GM12878 (cell line): ENCODE data around the gene RASIP1. TPM values are rescaled to one million over a fixed set of nuclear protein-coding genes. Genes with fewer than 3 reads are reported as not detected.

ENCODE experiments used
- ATAC-seq: fragments of 200-7000 bp; cut with Tn5 transposase; 3 replicates; pipeline ENCODE4 v1.9.1; 2020; ENCODE audit warnings: mild to moderate bottlenecking, moderate library complexity
- BruUV-seq: library from RNA; stranded (reverse); fragments of 400-500 nt; replicated peaks from 2 replicates; lab custom pipeline; 2021; lab: Mats Ljungman, UMichigan
- CTCF ChIA-PET: fragments of 300-600 bp; sonication (Branson Sonifier 250); formaldehyde crosslinking; extraction: SDS; loops from one replicate; lab custom pipeline; 2021; ENCODE audit warnings: inconsistent platforms; lab: Yijun Ruan, JAX
- POLR2A ChIA-PET: fragments of 350-600 bp; formaldehyde crosslinking; extraction: SDS; loops from one replicate; lab custom pipeline; 2021; ENCODE audit warnings: inconsistent platforms; lab: Charles Lee
- RAD21 ChIA-PET: fragments of 300-600 bp; sonication (Branson Sonifier 250); formaldehyde crosslinking; loops from one replicate; lab custom pipeline; 2023; ENCODE audit warnings: antibody characterized with exemption; ENCODE audit not compliant: unreplicated experiment; lab: Charles Lee
- SMC1A ChIA-PET: fragments of 300-600 bp; sonication (Branson Sonifier 250); formaldehyde crosslinking; loops from one replicate; lab custom pipeline; 2023; ENCODE audit not compliant: unreplicated experiment, uncharacterized antibody; lab: Charles Lee
- DNase-seq: peaks from one replicate; pipeline ENCODE4 v3.0.0-alpha.2; 2011; ENCODE audit warnings: low read depth, low spot score
- FAIRE-seq: peaks from 3 replicates; lab custom pipeline; 2011; peaks lifted over from hg19 to GRCh38; lab: Jason Lieb, UNC
- H2AFZ ChIP-seq: 2 replicates; pipeline ENCODE4 v1.6.0; 2011; ENCODE audit warnings: low read depth, low read length, control low read depth; ENCODE audit not compliant: control insufficient read depth
- H3K27ac ChIP-seq: 2 replicates; pipeline ENCODE4 v1.5.1; 2011; ENCODE audit warnings: control low read depth; ENCODE audit not compliant: control insufficient read depth, insufficient read depth
- H3K27me3 ChIP-seq, 2 experiments: replicated peaks in 1 of 2; 2 replicates each; pipeline versions ENCODE4 v1.6.0 to v1.6.1; 2011; ENCODE audit warnings: low read length in 1 of 2; ENCODE audit not compliant: control insufficient read depth in 2 of 2, insufficient read depth in 2 of 2
- H3K36me3 ChIP-seq, 2 experiments: 2 replicates each; pipeline ENCODE4 v1.5.1; 2011; ENCODE audit warnings: low read length in 1 of 2; ENCODE audit not compliant: control insufficient read depth in 2 of 2, insufficient read depth in 2 of 2
- H3K4me1 ChIP-seq: 2 replicates; pipeline ENCODE4 v1.6.1; 2011; ENCODE audit warnings: mild to moderate bottlenecking, low read length, moderate library complexity, mixed read lengths; ENCODE audit not compliant: control insufficient read depth, insufficient read depth
- H3K4me2 ChIP-seq: 2 replicates; pipeline ENCODE4 v1.6.0; 2011; ENCODE audit warnings: control low read depth; ENCODE audit not compliant: control insufficient read depth, insufficient read depth
- H3K4me3 ChIP-seq: fragments of 200-600 bp; sonication (generic); 2 replicates; pipeline ENCODE4 v1.5.1; 2016
- H3K79me2 ChIP-seq: 2 replicates; pipeline ENCODE4 v1.6.0; 2011; ENCODE audit warnings: low read length; ENCODE audit not compliant: control insufficient read depth, insufficient read depth
- H3K9ac ChIP-seq: 2 replicates; pipeline ENCODE4 v1.8.0; 2011; ENCODE audit warnings: low read length, control low read depth, mixed read lengths; ENCODE audit not compliant: control insufficient read depth, insufficient read depth
- H3K9me3 ChIP-seq: replicated peaks from 3 replicates; pipeline ENCODE4 v1.5.1; 2011; ENCODE audit warnings: mild to moderate bottlenecking, low read length; ENCODE audit not compliant: control insufficient read depth, insufficient read depth
- H4K20me1 ChIP-seq: 2 replicates; pipeline ENCODE4 v1.6.0; 2011; ENCODE audit not compliant: control insufficient read depth, insufficient read depth
- ASH2L ChIP-seq: fragments of 300-600, 200-600 bp; sonication (generic); IDR thresholded peaks from 2 replicates; pipeline ENCODE4 v1.6.1; 2017; ENCODE audit warnings: low read depth, mild to moderate bottlenecking, borderline replicate concordance
- GATAD2B ChIP-seq: fragments of 450-650 bp; conservative IDR thresholded peaks from 2 replicates; pipeline ENCODE4 v1.6.1; 2017; ENCODE audit warnings: low read depth, mild to moderate bottlenecking, moderate library complexity
- HDAC6 ChIP-seq: fragments of 200-600 bp; sonication (generic); IDR thresholded peaks from one replicate; pipeline ENCODE4 v1.8.0; 2017; ENCODE audit warnings: antibody characterized with exemption; ENCODE audit not compliant: unreplicated experiment
- HDGF ChIP-seq: fragments of 450-650 bp; IDR thresholded peaks from 2 replicates; pipeline ENCODE4 v1.6.1; 2016; ENCODE audit warnings: antibody characterized with exemption
- NFYB ChIP-seq: IDR thresholded peaks from 2 replicates; pipeline ENCODE4 v1.6.1; 2011; ENCODE audit warnings: low read depth, mild to moderate bottlenecking, low read length, improper control_type of control experiment, moderate library complexity; ENCODE audit not compliant: insufficient read depth
- RAD21 ChIP-seq: IDR thresholded peaks from 2 replicates; pipeline ENCODE4 v1.6.1; 2011; ENCODE audit warnings: mild to moderate bottlenecking, low read depth, low read length, moderate library complexity; ENCODE audit not compliant: insufficient read depth
- RUNX3 ChIP-seq: IDR thresholded peaks from 2 replicates; pipeline ENCODE4 v1.6.1; 2012; ENCODE audit warnings: low read length, inconsistent platforms
- SMC3 ChIP-seq: IDR thresholded peaks from 2 replicates; pipeline ENCODE4 v1.6.1; 2011; ENCODE audit warnings: low read length, improper control_type of control experiment, borderline replicate concordance
- TARDBP ChIP-seq: IDR thresholded peaks from 2 replicates; pipeline ENCODE4 v1.6.1; 2016; ENCODE audit warnings: borderline replicate concordance
- ZNF207 ChIP-seq: fragments of 450-650 bp; IDR thresholded peaks from 2 replicates; pipeline ENCODE4 v1.6.1; 2014; ENCODE audit warnings: antibody characterized with exemption, mild to moderate bottlenecking, borderline replicate concordance
- WGBS: methylation state at CpG from one replicate; pipeline ENCODE4 v1.1.6; 2016; ENCODE audit warnings: low lambda C conversion rate; ENCODE audit not compliant: insufficient replicate concordance, insufficient coverage; ENCODE audit errors: missing lambda C conversion rate; 5-methylcytosine and 5-hydroxymethylcytosine counted together
- in situ Hi-C: fragments of 300-500 bp; cut with MboI; formaldehyde crosslinking; loops from 9 replicates; pipeline ENCODE4 v1.14.3; 2018; ENCODE audit warnings: mixed read lengths
- intact Hi-C: fragments of 100-400 bp; cut with micrococcal nuclease; formaldehyde crosslinking; loops from one replicate; pipeline ENCODE4 v1.14.2; 2022; ENCODE audit not compliant: unreplicated experiment
- polyA plus RNA-seq, 11 experiments: library from polyadenylated mRNA; depleted of rRNA in 4 of 11; unstranded in 6 of 11; stranded (reverse) in 5 of 11; fragments of >200 nt; fragmentation: Nextera tagmentation in 4 of 11; fragmentation: Illumina TruSeq in 1 of 11; extraction: Ambion mirVana in 4 of 11; extraction: Trizol in 1 of 11; gene quantifications; 1 replicate in 1 of 11; 2 replicates in 10 of 11; pipeline versions ENCODE4 v1.2.1 to v1.2.3, GENCODE V29; 2011 to 2016; ENCODE audit warnings: inconsistent platforms in 2 of 11, missing spikeins in 2 of 11, low read depth in 1 of 11
- total RNA-seq, 4 experiments: library from RNA; depleted of rRNA in 3 of 4; stranded (reverse); fragments of >200 nt in 3 of 4; fragmentation: Illumina TruSeq in 1 of 4; extraction: Trizol in 1 of 4; gene quantifications; 2 replicates each; pipeline versions ENCODE4 v1.2.1 to v1.2.3, GENCODE V29; 2013 to 2021
- TF ChIP-seq, protein P1 (sequence below): fragments of 450-650 bp; formaldehyde crosslinking; IDR thresholded peaks from 2 replicates; pipeline ENCODE4 v1.4.0; 2022; ENCODE audit warnings: mild to moderate bottlenecking, moderate library complexity
- TF ChIP-seq, protein P2 (sequence below): fragments of 450-650 bp; IDR thresholded peaks from 2 replicates; pipeline ENCODE4 v1.6.1; 2018; ENCODE audit warnings: borderline replicate concordance, mild to moderate bottlenecking; ENCODE audit not compliant: partially characterized antibody
- TF ChIP-seq, protein P3 (sequence below): IDR thresholded peaks from 2 replicates; pipeline ENCODE4 v1.6.1; 2011; ENCODE audit warnings: low read depth, mild to moderate bottlenecking, low read length, moderate library complexity, borderline replicate concordance; ENCODE audit errors: extremely low read depth

The RASIP1 gene
- total and polyA plus RNA-seq, 10 of the 15 experiments (the other 5 are each of a cell fraction or from before 2014, with no cell fraction given), result 0.08 TPM; not detected in 9

DNA sequence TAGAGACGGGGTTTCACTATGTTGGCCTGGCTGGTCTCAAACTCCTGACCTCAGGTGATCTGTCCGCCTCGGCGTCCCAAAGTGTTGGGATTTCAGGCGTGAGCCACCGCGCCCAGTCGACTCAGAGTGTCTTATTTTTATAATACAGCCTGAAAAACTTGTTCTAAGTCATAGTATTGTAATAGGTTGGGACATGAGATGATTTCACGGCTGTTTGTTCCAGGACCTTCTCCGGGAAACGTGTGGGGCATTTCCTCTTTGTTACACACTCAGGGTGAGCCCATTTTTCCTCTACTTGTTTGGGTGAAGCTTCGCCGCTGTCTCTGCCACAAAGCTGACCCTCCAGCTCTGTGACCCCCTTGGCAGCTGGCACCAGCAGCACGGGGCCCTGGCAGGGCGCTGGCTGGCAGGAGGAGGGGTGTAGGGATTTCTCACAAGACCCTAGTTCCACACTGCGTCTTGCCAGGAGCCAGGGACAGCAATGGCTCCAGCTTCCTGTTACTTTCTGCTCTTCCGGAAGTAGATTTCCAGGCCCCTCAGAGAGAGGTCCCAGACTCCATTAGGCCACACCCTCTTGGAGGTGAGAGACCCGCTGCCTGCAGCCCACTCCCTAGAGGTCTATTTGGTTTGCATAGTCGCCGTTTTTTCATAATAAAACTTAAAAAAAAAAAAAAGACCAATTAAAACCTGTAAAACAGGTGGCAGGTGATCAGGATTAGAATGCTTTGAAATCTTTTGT is 30.5 kb upstream of the RASIP1 start:
- Histone ChIP-seq H3K79me2 (no peaks in the 10 kb centered on the region), H3K27ac (no peak overlapping the region), H3K27me3 (no peaks in the 10 kb centered on the region; a peak in 1 of 4 replicates), H3K4me2 (no peak overlapping the region), H3K9ac (no peak overlapping the region), H2AFZ (no peak overlapping the region), H3K4me1 (no peaks in the 10 kb centered on the region), H3K9me3 (no peaks in the 10 kb centered on the region), H3K4me3 (no peak overlapping the region), H3K36me3 (no peaks in the 10 kb centered on the region), H4K20me1 (no peaks in the 10 kb centered on the region)
- TF ChIP-seq HDGF (no peak), ASH2L (no peak), TARDBP (no peak), HDAC6 (no peak), GATAD2B (no peak), SMC3 (no peak), NFYB (no peak), ZNF207 (no peak), RUNX3 (no peak), RAD21 (no peak)
- TF ChIP-seq, protein P1, sequence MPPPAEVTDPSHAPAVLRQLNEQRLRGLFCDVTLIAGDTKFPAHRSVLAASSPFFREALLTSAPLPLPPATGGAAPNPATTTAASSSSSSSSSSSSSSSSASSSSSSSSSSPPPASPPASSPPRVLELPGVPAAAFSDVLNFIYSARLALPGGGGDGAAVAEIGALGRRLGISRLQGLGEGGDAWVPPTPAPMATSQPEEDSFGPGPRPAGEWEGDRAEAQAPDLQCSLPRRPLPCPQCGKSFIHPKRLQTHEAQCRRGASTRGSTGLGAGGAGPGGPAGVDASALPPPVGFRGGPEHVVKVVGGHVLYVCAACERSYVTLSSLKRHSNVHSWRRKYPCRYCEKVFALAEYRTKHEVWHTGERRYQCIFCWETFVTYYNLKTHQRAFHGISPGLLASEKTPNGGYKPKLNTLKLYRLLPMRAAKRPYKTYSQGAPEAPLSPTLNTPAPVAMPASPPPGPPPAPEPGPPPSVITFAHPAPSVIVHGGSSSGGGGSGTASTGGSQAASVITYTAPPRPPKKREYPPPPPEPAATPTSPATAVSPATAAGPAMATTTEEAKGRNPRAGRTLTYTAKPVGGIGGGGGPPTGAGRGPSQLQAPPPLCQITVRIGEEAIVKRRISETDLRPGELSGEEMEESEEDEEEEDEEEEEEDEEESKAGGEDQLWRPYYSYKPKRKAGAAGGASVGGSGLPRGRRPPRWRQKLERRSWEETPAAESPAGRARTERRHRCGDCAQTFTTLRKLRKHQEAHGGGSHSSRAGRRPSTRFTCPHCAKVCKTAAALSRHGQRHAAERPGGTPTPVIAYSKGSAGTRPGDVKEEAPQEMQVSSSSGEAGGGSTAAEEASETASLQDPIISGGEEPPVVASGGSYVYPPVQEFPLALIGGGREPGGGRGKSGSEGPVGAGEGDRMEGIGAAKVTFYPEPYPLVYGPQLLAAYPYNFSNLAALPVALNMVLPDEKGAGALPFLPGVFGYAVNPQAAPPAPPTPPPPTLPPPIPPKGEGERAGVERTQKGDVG (CRISPR knock-in tag), result no peak
- TF ChIP-seq, protein P2, sequence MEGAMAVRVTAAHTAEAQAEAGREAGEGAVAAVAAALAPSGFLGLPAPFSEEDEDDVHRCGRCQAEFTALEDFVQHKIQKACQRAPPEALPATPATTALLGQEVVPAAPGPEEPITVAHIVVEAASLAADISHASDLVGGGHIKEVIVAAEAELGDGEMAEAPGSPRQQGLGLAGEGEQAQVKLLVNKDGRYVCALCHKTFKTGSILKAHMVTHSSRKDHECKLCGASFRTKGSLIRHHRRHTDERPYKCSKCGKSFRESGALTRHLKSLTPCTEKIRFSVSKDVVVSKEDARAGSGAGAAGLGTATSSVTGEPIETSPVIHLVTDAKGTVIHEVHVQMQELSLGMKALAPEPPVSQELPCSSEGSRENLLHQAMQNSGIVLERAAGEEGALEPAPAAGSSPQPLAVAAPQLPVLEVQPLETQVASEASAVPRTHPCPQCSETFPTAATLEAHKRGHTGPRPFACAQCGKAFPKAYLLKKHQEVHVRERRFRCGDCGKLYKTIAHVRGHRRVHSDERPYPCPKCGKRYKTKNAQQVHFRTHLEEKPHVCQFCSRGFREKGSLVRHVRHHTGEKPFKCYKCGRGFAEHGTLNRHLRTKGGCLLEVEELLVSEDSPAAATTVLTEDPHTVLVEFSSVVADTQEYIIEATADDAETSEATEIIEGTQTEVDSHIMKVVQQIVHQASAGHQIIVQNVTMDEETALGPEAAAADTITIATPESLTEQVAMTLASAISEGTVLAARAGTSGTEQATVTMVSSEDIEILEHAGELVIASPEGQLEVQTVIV, result no peak
- TF ChIP-seq, protein P3, sequence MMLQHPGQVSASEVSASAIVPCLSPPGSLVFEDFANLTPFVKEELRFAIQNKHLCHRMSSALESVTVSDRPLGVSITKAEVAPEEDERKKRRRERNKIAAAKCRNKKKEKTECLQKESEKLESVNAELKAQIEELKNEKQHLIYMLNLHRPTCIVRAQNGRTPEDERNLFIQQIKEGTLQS, result no peak
- no TSS peak for BruUV-seq
- RAD21 ChIA-PET, result no interaction called here
- CTCF ChIA-PET, result interaction anchor here (0.7 kb wide), 1 partner anchor 17 kb away, joined by 3 read pairs; no protein-coding TSS in a partner anchor
- intact Hi-C loops (no loop called here), in situ Hi-C loops (no loop called here)
- no peak for ATAC-seq
- FAIRE-seq, result no peak
- SMC1A ChIA-PET, result no interaction called here
- POLR2A ChIA-PET, result no interaction called here
- WGBS, result 45% methylated on average over 20 of the region's 20 CpGs
- DNase-seq, result no peak
